M059J (cell line): Measurements from ENCODE around the gene NNT. TPM values are rescaled to one million over a fixed set of nuclear protein-coding genes. Genes with fewer than 3 reads are reported as not detected.

Experiments used
- DNase-seq: peaks from one replicate; pipeline ENCODE4 v3.0.0-alpha.2; 2012; ENCODE audit warnings: low read depth
- total RNA-seq: library from RNA; depleted of rRNA; stranded (reverse); fragments of >200 nt; shearing (Covaris generic); gene quantifications from 2 replicates; pipeline ENCODE4 v1.2.3, GENCODE V29; 2014

Gene NNT
- total RNA-seq, 1 experiment from 2014 or later, result 76.1 TPM

- no peak for DNase-seq
These were observed 20.2 kb downstream of the NNT start for GRCh38 chr5:43623048-43623680.

- peak; percentile 71 for DNase-seq
These were observed 24.0 kb downstream of the NNT start for GRCh38 chr5:43627028-43627427.

GRCh38 chr5:43631182-43631910 is 28.4 kb downstream of the NNT start:
- peak; percentile 75 for DNase-seq

GRCh38 chr5:43634621-43635020 is 31.6 kb downstream of the NNT start:
- no peak for DNase-seq

- DNase-seq, result peak; percentile 30
These were observed 32.4 kb downstream of the NNT start for GRCh38 chr5:43635374-43635773.

GRCh38 chr5:43636076-43636475 is 33.1 kb downstream of the NNT start:
- DNase-seq, result no peak

GRCh38 chr5:43637416-43637815 is 34.4 kb downstream of the NNT start:
- DNase-seq, result no peak

GRCh38 chr5:43638107-43638506 is 35.1 kb downstream of the NNT start:
- DNase-seq, result no peak

- peak; percentile 15 for DNase-seq
These were observed 35.6 kb downstream of the NNT start for GRCh38 chr5:43638546-43638945.

- DNase-seq, result no peak
These were observed 36.6 kb downstream of the NNT start for GRCh38 chr5:43639566-43639965.

- no peak for DNase-seq
These were observed 39.4 kb downstream of the NNT start for GRCh38 chr5:43642428-43642827.

GRCh38 chr5:43643327-43643726 is 40.3 kb downstream of the NNT start:
- peak; percentile 18 for DNase-seq

- DNase-seq, result no peak
These were observed 40.8 kb downstream of the NNT start for GRCh38 chr5:43643750-43644149.

- DNase-seq, result no peak
These were observed 44.0 kb downstream of the NNT start for GRCh38 chr5:43646992-43647391.

- DNase-seq, result no peak
These were observed 44.8 kb downstream of the NNT start for GRCh38 chr5:43647789-43648188.

- DNase-seq, result no peak
These were observed 45.6 kb downstream of the NNT start for GRCh38 chr5:43648499-43649124.

GRCh38 chr5:43649256-43649655 is 46.3 kb downstream of the NNT start:
- peak; percentile 67 for DNase-seq

- no peak for DNase-seq
These were observed 49.7 kb downstream of the NNT start for GRCh38 chr5:43652537-43653302.

GRCh38 chr5:43658509-43658908 is 55.5 kb downstream of the NNT start:
- peak; percentile 85 for DNase-seq

GRCh38 chr5:43659075-43659474 is 56.1 kb downstream of the NNT start:
- no peak for DNase-seq

GRCh38 chr5:43661102-43661501 is 58.1 kb downstream of the NNT start:
- peak; percentile 31 for DNase-seq

- DNase-seq, result no peak
These were observed 60.9 kb downstream of the NNT start for GRCh38 chr5:43663916-43664315.
